D721Med (cell line): ENCODE data around the gene NUP58.

Source experiments
- DNase-seq: peaks from one replicate; pipeline ENCODE4 v3.0.0; 2011; ENCODE audit warnings: low spot score; ENCODE audit not compliant: insufficient read length
- FAIRE-seq: peaks from 2 replicates; lab custom pipeline; 2011; peaks lifted over from hg19 to GRCh38; lab: Jason Lieb, UNC
- CTCF ChIP-seq: IDR thresholded peaks from 2 replicates; pipeline ENCODE4 v1.5.1; 2012; ENCODE audit warnings: mild to moderate bottlenecking, control low read depth; ENCODE audit not compliant: insufficient read depth; ENCODE audit errors: missing control alignments

NUP58 gene

DNA sequence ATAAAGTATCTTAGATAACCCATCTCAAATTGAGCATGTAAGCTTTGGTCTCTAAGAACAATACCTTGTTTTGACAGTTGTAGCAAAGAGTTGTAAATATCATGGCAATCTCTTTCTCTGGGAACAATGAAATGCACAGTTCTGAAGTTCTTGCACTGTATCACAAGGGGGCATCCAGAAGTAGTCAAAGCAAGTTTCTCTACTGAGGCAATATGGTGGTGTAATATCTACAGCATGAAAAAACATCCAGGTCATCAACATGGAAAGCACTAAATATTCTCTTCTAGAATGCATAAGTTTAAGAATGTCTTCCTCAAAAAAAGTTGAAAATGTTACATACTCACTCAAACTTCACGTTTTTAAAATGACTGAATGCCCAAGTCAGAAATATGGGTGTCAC lies 33.7 kb upstream of the NUP58 start:
- peak; percentile 20 for TF ChIP-seq CTCF
- no peak for DNase-seq
- no peak for FAIRE-seq

- no peak for TF ChIP-seq CTCF
- DNase-seq (no peak), FAIRE-seq (no peak)
Observed at GRCh38 chr13:25268561-25268960, 32.9 kb upstream of the NUP58 start.

DNA sequence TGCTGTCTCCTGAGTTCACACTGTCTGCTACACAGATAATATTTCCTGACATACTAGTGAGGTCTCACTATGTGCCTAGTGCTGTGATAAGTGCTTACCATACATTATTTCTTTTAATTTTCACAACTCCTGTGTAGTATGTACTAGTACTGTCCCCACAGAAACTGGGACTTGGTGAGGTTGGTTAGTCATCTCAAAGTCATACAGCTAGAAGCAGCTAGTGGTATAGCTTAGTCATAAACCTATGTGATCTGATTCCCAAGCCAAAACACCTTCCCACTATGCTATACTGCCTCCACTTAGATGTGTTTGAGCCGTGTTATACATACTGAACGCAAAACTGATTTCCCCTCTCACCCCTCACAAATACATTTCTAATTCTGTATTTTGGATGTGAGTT lies 24.7 kb upstream of the NUP58 start:
- TF ChIP-seq CTCF: no peak
- DNase-seq (no peak), FAIRE-seq (no peak)

- no peak for FAIRE-seq
- no peak for TF ChIP-seq CTCF
- no peak for DNase-seq
Observed at GRCh38 chr13:25280396-25280795, 21.0 kb upstream of the NUP58 start.

- FAIRE-seq (no peak), DNase-seq (no peak)
- no peak for TF ChIP-seq CTCF
Observed at GRCh38 chr13:25281193-25281934, 20.1 kb upstream of the NUP58 start.

- no peak for TF ChIP-seq CTCF
- FAIRE-seq: no peak
- no peak for DNase-seq
Observed at GRCh38 chr13:25281935-25282332, 19.5 kb upstream of the NUP58 start.

GRCh38 chr13:25286308-25286968 lies 15.0 kb upstream of the NUP58 start:
- no peak for DNase-seq
- no peak for TF ChIP-seq CTCF
- FAIRE-seq: no peak
